GM18526 (cell line): ENCODE measurements around the gene PUS7L.

Experiments used
- POLR2A ChIP-seq: IDR thresholded peaks from 3 replicates; pipeline ENCODE4 v1.6.1; 2011; ENCODE audit not compliant: insufficient read length; ENCODE audit errors: extremely low read depth

PUS7L gene

DNA sequence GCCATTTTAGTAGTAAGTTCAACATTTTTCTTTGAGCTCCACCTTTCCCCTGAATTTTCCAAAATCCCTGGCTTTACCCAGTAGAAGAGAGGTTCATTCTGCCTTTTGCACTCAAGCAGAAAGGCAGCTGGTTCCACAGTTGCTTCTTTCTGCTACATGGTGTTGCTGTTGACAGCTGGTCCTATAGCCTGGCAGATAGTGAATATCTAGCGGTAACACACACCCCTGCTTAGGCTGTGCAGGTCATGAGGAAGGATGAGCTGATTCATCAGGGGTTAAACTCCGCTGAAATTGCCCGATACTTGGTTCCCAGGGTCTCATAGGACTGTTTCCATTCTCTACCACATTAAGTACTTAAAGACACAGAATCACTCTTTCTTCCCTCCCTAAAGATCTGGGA, 62.4 kb downstream of the PUS7L start:
- TF ChIP-seq POLR2A = no peak

GRCh38 chr12:43694879-43695278, 63.7 kb downstream of the PUS7L start:
- no peak for TF ChIP-seq POLR2A

DNA sequence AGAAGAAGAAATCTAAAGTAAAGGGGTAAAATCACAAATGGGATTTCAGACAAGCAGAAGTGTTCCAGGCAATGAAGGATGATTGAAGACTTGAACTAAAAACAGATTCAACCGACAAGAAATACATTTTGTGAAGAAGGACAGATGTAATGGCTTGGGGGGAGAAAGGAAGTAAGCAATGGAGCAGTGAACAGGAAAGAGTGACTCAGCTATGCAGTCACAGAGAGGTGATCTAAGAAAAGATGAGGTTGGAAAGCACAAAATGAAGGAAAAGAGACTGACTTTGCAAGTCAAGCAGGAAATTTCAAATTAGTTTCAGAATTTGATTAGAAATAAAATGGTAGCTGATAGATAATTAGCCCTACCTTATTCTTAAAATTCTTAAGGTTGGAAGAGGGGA, 66.5 kb downstream of the PUS7L start:
- TF ChIP-seq POLR2A = no peak

GRCh38 chr12:43676183-43676813, 82.3 kb downstream of the PUS7L start:
- no peak for TF ChIP-seq POLR2A

GRCh38 chr12:43675048-43675904, 83.3 kb downstream of the PUS7L start:
- TF ChIP-seq POLR2A = no peak

DNA sequence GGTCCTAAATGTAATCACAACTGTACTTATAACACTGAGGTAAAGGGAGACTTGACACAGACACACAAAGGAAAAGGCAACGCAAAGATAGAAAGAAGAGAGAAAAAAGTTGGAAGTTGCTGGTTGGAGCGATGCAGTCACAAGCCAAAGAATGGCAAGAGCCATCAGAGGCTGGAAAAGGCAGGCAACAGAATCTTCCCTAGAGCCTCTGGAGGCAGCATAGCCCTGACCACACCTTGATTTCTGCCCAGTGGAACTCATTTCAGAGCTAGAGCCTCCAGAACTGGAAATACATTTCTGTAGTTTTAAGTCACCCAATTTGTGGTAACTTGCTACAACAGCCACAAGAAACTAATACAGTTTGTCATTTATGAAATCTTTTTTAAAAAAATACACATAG, 89.2 kb downstream of the PUS7L start:
- no peak for TF ChIP-seq POLR2A
